WERI-Rb-1 (cell line): ENCODE data around the gene MYLK.

Experiments used
- DNase-seq: peaks from one replicate; pipeline ENCODE4 v3.0.0-alpha.2; 2020
- H3K27ac ChIP-seq: fragments of 250-450 bp; sonication (Bioruptor Pico); 2 replicates; pipeline ENCODE4 v1.5.1; 2020; ENCODE audit warnings: mild to moderate bottlenecking, moderate library complexity
- H3K27me3 ChIP-seq: fragments of 250-450 bp; sonication (Bioruptor Pico); 2 replicates; pipeline ENCODE4 v1.5.1; 2021; ENCODE audit warnings: mild to moderate bottlenecking, low read depth, moderate library complexity; ENCODE audit not compliant: insufficient read depth, severe bottlenecking
- H3K36me3 ChIP-seq: fragments of 250-450 bp; sonication (Bioruptor Pico); 2 replicates; pipeline ENCODE4 v1.5.1; 2020; ENCODE audit warnings: mild to moderate bottlenecking, moderate library complexity
- H3K4me3 ChIP-seq: 2 replicates; pipeline ENCODE4 v1.5.1; 2011; ENCODE audit warnings: low read depth, mild to moderate bottlenecking, control low read depth, low read length
- H3K9me3 ChIP-seq: fragments of 250-450 bp; sonication (Bioruptor Pico); 2 replicates; pipeline ENCODE4 v1.5.1; 2021; ENCODE audit warnings: mild to moderate bottlenecking, moderate library complexity; ENCODE audit not compliant: severe bottlenecking
- TF ChIP-seq, protein P1 (sequence below): IDR thresholded peaks from 2 replicates; pipeline ENCODE4 v1.5.1; 2011; ENCODE audit warnings: low read depth, mild to moderate bottlenecking, control low read depth, inconsistent platforms, low read length

MYLK gene

DNA sequence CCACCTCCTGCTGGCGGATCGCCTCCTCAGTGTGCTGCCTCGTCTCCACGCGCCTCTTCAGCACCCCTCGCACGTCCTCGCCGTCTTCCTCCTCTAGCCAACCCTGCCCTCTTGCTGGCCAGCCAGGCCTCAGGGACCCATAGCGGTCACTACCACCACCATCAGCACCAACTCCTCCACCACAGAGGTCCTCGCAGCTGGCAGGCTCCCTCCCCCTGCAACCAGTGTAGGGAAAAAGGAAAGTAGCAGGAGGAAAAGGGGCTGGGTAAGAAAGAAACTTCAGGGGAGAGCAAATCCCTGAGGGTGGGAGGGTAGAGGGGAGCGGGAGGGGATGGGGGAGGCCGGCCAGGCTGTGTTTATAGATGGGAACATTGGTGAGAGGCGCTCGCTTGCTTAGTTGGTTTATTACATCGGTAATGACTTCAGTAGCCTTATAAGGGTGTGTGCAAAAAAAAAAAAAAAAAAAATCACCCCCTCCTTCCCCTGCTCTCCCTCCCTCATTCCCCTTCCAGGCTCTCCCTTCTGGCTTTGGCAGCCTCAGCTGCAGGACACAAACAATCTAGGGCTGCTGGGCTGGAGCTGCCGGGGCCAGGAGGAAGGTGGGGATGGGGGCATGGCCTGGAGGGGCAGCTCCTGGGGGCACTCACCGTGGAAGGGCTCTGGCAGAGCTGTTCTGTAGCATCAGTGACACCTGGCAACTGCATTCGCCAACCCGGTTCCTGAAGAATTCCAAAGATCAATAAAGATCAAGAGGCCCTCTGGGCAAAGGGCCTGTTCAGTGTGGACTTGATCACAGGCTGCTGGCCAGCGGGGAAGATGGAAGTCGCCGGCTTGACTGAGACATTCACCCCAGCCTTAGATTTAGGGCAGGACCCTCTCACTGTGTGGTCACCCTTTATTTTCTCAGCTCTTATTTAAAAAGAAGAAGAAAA, 183.1 kb downstream of the MYLK start:
- H3K27me3 ChIP-seq, result no peaks in the 10 kb centered on the region
- DNase-seq, result no peak
- H3K9me3 ChIP-seq, result no peaks in the 10 kb centered on the region
- no peak overlapping the region for H3K4me3 ChIP-seq
- TF ChIP-seq, protein P1, sequence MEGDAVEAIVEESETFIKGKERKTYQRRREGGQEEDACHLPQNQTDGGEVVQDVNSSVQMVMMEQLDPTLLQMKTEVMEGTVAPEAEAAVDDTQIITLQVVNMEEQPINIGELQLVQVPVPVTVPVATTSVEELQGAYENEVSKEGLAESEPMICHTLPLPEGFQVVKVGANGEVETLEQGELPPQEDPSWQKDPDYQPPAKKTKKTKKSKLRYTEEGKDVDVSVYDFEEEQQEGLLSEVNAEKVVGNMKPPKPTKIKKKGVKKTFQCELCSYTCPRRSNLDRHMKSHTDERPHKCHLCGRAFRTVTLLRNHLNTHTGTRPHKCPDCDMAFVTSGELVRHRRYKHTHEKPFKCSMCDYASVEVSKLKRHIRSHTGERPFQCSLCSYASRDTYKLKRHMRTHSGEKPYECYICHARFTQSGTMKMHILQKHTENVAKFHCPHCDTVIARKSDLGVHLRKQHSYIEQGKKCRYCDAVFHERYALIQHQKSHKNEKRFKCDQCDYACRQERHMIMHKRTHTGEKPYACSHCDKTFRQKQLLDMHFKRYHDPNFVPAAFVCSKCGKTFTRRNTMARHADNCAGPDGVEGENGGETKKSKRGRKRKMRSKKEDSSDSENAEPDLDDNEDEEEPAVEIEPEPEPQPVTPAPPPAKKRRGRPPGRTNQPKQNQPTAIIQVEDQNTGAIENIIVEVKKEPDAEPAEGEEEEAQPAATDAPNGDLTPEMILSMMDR, result no peak
- no peaks in the 10 kb centered on the region for H3K36me3 ChIP-seq
- no peak overlapping the region; the same call in 1 of the 2 replicates for H3K27ac ChIP-seq

DNA sequence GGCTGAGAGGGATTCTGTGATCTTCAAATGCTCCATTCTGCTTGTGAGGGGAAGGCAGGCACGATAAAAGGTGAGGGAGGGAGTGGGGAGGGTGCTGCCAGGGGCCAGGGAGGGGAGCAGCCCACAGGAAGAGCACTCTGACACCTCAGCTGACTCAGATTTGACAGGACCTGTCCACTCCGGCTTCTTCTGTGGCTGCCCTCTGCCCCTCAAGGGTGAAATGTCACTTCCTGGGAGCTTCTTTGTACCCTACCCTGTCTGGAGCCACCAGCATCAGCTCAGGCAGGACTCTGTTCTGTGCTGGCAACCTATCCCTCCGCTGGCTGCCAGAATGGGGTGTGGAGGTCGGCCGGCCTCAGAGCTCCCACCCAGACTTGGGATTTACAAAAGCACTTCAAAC, 185.3 kb downstream of the MYLK start:
- Histone ChIP-seq H3K4me3 (no peak overlapping the region), H3K36me3 (no peaks in the 10 kb centered on the region), H3K27ac (no peak overlapping the region), H3K9me3 (no peaks in the 10 kb centered on the region), H3K27me3 (no peaks in the 10 kb centered on the region)
- TF ChIP-seq, protein P1, result no peak
- DNase-seq, result no peak

DNA sequence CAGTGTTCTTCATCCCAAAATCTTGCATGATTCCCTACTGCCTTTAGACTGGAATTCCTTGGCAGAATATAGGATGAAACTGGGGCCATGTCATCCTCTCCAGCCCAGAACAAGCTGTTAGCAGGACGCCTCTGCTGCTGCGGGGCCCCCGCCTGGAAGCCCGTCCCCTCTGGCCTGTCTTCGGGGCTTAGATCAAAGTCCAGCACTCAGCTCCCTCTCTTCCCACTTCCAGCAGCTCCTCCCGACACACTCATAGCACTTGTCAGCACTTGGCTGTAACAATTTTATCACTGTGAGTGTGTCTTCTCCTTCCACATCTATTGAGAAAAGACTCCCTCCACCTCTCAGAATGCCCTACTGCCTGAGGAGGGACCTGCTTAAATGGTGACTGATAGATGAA, 187.3 kb downstream of the MYLK start:
- Histone ChIP-seq H3K36me3 (no peaks in the 10 kb centered on the region), H3K4me3 (no peak overlapping the region), H3K27me3 (no peaks in the 10 kb centered on the region), H3K27ac (no peak overlapping the region), H3K9me3 (no peaks in the 10 kb centered on the region)
- TF ChIP-seq, protein P1, result no peak
- DNase-seq, result no peak

DNA sequence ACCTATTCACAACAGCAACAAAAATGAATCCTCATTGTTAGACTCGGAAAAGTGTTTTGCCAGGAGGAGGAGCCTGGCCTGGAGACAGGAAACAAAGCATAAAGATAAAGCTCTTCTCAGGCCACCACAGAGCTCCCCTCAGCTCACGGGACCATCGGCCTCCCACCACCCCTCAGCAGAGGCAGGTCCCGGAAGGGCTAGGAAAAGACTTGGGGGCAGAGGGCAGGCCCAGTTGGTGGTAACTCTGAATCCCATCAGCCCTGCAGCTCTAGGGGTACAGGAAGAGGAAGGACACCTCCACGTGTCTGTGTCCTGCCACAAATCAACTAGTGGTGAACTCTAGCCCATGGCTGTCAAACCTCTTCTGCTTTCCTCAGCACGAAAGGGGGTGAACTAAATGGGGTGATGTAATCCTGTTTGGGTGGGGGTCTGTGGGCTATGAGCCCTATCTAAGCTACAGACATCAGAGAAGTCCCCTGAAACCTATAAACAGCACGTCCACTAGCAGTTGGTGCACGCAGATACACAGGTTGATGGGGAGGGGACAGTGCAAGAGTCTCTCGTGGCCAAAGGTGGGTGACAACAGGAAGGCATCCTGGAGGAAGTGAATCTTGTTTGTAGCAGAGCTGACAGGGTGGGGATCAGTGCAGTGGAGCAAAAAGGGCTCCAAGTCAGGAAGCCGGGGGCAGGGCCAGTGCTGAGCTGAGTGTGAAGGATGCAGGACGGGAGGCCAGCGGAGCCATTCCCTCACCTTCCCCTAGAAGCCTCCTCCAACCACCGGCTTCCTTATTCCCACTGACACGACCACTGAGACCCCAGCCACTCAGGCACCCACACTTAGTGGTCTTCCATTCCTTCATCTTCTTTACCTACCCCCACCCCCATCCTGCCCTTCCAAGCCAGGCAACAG, 188.1 kb downstream of the MYLK start:
- Histone ChIP-seq H3K27ac (no peak overlapping the region), H3K9me3 (no peaks in the 10 kb centered on the region), H3K36me3 (no peaks in the 10 kb centered on the region), H3K27me3 (no peaks in the 10 kb centered on the region), H3K4me3 (no peak overlapping the region)
- no peak for DNase-seq
- TF ChIP-seq, protein P1, result no peak

DNA sequence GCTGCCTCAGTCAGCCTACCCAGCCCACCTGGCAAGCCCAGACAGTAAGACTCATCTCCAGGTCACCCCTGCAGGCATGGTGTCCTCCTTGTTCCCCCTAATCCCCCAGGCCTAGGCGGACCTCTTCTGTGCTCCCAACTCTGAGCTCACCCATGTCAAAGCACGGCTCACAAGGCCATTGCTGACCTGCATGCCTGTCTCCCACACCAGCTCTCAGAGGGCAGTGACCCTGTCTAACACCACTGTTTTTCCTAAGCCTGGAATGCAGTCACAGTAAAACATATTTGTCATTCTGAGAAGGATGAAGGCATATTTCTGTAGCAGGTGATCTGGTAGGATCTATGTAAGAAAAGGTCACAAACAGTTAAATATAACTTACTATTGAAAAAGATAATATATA, 189.0 kb downstream of the MYLK start:
- TF ChIP-seq, protein P1, result no peak
- DNase-seq, result no peak
- H3K27ac ChIP-seq, result no peak overlapping the region
- H3K36me3 ChIP-seq, result no peaks in the 10 kb centered on the region
- no peaks in the 10 kb centered on the region for H3K9me3 ChIP-seq
- H3K4me3 ChIP-seq, result no peak overlapping the region
- H3K27me3 ChIP-seq, result no peaks in the 10 kb centered on the region
